Peyer's patch (tissue), 4 donors: Measurements from ENCODE around the gene FSTL3. TPM values are rescaled to one million over a fixed set of nuclear protein-coding genes. Genes with fewer than 3 reads are reported as not detected.
"Not testable (repeated sequence)": the region's sequence is repeated elsewhere in the genome, so short reads cannot be mapped to it uniquely, and the experiment has no call there.

Source experiments
- DNase-seq, 3 donors: peaks; one replicate each; pipeline ENCODE4 v3.0.0-alpha.2; 2017 to 2019
- H3K27ac ChIP-seq, 4 donors: fragments of 200-600 bp; sonication (generic); one replicate each; pipeline ENCODE4 v1.5.1; 2016 to 2019
- H3K27me3 ChIP-seq, 2 donors: fragments of 200-600 bp; sonication (generic); one replicate each; pipeline ENCODE4 v1.5.1; 2019
- H3K36me3 ChIP-seq, 3 donors: fragments of 200-600 bp; sonication (generic); one replicate each; pipeline ENCODE4 v1.5.1; 2016 to 2019
- H3K4me1 ChIP-seq, 4 donors: fragments of 200-600 bp; sonication (generic); one replicate each; pipeline ENCODE4 v1.5.1; 2016 to 2019
- H3K4me3 ChIP-seq, 4 donors: fragments of 200-600 bp; sonication (generic); 1 replicate in 3 of 4; 2 replicates in 1 of 4; pipeline ENCODE4 v1.5.1; 2016 to 2019; ENCODE audit warnings: mild to moderate bottlenecking in 1 of 4
- H3K9me3 ChIP-seq, 4 donors: fragments of 200-600 bp; sonication (generic); one replicate each; pipeline ENCODE4 v1.5.1; 2016 to 2019; ENCODE audit warnings: mild to moderate bottlenecking in 1 of 4
- POLR2A ChIP-seq, 2 donors: fragments of 450-650 bp; IDR thresholded peaks; one replicate each; pipeline ENCODE4 v1.5.1; 2017; ENCODE audit warnings: antibody characterized with exemption in 2 of 2, mild to moderate bottlenecking in 2 of 2, moderate library complexity in 2 of 2
- total RNA-seq, 4 donors: library from RNA; depleted of rRNA; stranded (reverse); fragments of >200 nt; gene quantifications; one replicate each; pipeline ENCODE4 v1.1.0, GENCODE V29; 2016
- TF ChIP-seq, protein P1 (sequence below), 6 experiments: fragments of 450-650 bp in 4 of 6; fragments of 200-600 bp in 2 of 6; sonication (generic) in 1 of 6; IDR thresholded peaks; one replicate each; pipeline ENCODE4 v1.5.1; 2017 to 2019; ENCODE audit warnings: antibody characterized with exemption in 6 of 6, mild to moderate bottlenecking in 3 of 6, moderate library complexity in 1 of 6

Gene FSTL3
- total RNA-seq, 4 donors from 2014 or later = 13.8 to 94.9 (median 34.9) TPM

DNA sequence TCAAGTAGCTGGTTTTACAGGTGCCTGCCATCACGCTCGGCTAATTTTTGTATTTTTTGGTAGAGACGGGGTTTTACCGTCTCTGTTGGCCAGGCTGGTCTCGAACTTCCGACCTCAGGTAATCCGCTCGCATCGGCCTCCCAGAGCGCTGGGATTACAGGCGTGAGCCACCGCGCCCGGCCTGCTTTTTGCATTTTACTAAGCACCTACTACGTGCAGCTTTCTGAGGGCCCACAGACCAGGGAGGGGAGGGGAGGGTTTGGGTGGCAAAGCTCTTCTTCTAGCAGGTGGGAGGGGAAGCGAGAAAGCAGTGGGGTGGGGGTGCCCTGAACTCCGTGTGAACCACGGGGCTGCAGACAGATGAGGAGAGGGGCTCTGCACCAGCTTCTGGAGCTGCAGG is 47.5 kb downstream of the FSTL3 start:
- H3K9me3 ChIP-seq = no peaks in the 10 kb centered on the region
- H3K4me3 ChIP-seq = no peak overlapping the region
- no peak overlapping the region for H3K27ac ChIP-seq
- peaks cover 0 to 12% of the 10 kb centered on the region in 2 donors for H3K27me3 ChIP-seq
- no peak for DNase-seq
- H3K4me1 ChIP-seq = peaks cover 0 to 10% (median 4%) of the 10 kb centered on the region in 4 donors
- TF ChIP-seq, protein P1, sequence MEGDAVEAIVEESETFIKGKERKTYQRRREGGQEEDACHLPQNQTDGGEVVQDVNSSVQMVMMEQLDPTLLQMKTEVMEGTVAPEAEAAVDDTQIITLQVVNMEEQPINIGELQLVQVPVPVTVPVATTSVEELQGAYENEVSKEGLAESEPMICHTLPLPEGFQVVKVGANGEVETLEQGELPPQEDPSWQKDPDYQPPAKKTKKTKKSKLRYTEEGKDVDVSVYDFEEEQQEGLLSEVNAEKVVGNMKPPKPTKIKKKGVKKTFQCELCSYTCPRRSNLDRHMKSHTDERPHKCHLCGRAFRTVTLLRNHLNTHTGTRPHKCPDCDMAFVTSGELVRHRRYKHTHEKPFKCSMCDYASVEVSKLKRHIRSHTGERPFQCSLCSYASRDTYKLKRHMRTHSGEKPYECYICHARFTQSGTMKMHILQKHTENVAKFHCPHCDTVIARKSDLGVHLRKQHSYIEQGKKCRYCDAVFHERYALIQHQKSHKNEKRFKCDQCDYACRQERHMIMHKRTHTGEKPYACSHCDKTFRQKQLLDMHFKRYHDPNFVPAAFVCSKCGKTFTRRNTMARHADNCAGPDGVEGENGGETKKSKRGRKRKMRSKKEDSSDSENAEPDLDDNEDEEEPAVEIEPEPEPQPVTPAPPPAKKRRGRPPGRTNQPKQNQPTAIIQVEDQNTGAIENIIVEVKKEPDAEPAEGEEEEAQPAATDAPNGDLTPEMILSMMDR (IDR thresholded peaks at IDR 0.05) = no peak
- no peak for TF ChIP-seq POLR2A (IDR thresholded peaks at IDR 0.05)
- H3K36me3 ChIP-seq = no peaks in the 10 kb centered on the region

DNA sequence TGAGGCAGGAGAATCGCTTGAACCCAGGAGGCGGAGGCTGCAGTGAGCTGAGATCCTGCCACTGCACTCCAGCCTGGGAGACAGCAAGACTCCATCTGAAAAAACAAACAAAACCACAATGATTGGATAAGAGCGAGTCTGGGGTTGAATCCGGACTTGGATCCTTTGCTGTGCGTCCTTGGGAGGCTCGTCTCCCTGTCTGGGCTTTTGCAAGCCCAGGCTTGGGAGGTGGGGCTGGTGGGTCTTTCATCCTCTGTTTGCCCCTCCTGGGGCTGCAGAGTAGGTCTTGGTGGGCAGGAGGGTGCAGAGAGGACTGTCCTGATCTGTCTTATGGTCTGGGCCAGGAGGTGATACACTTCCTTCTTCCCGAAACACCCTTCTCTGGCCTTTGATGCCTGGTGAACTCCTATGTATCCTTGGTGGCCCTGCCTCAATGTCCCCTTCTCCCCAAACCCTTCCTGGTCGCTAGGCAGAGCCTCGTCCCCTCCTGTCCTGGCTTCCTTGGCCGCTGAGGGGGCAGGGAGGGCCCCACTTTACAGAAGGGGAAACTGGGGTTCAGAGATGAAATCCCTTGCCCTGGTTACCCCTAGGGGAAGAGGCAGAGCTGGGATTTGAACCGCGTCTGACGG is 49.4 kb downstream of the FSTL3 start:
- Histone ChIP-seq H3K36me3 (no peaks in the 10 kb centered on the region), H3K4me3 (no peak overlapping the region), H3K4me1 (peaks cover 0 to 10% (median 4%) of the 10 kb centered on the region in 4 donors), H3K27ac (no peak overlapping the region), H3K27me3 (no peaks in the 10 kb centered on the region), H3K9me3 (no peaks in the 10 kb centered on the region)
- no peak for DNase-seq
- TF ChIP-seq POLR2A (IDR thresholded peaks at IDR 0.05) = no peak
- TF ChIP-seq, protein P1 (IDR thresholded peaks at IDR 0.05) = no peak

DNA sequence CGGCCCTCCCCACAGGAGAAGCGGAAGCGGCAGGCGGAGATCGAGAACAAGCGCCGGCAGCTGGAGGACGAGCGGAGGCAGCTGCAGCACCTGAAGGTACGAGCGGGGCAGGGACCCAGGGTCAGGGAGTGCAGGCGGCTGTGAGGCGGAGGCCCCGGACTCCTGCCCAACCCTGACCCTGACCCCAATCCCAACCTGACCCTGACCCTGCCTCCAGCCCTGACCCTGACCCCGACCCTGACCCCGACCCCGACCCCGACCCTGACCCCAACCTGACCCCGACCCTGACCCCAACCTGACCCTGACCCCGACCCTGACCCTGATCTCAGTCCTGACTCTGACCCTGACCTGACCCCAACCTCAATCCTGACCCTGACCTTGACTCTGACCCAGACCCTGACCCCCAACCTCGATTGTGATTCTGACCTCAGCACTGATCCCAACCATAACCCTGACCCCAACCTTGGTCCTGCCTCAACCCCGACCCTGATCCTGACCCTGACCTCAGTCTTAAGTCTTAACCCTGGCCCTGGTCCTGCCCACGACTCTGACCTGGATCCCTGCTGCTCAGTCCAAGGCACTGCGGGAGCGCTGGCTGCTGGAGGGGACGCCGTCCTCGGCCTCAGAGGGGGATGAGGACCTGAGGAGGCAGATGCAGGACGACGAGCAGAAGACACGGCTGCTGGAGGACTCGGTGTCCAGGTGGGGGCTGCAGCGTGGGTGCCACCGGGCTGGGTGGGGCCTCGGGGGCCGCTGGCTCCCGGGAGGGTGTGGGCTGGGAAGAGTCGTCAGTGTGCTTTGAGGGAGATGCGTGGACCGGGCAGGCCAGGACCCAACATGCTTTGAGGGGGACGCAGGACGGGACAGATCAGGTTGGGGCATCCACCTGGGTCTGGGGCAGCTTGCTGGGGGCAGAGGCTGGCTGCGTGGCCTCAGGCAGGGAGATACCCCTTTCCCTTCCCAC is 51.1 kb downstream of the FSTL3 start:
- no peak for TF ChIP-seq POLR2A (IDR thresholded peaks at IDR 0.05)
- no peaks in the 10 kb centered on the region for H3K9me3 ChIP-seq

DNA sequence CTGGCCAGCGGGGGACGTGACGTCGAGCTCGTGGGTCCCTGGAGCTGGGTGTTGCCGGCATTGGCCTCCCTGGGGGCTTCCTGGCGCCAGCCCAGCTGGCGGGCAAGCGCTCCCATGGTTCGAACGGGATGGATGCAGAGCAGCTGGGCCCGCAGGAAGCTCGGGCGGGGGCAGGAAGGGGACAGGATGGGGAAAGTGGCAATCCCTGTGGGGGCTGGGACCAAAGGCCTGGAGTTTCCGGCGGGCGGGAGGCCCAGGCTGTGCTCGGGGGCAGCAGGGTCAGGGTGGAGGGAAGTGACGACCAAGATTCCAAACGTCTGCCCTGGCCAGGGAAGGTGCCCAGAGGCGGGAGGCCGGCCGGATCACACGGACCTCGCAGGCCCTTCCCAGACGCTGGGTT is 51.8 kb downstream of the FSTL3 start:
- Histone ChIP-seq H3K9me3 (no peaks in the 10 kb centered on the region), H3K27me3 (no peaks in the 10 kb centered on the region), H3K36me3 (no peaks in the 10 kb centered on the region), H3K27ac (peak overlapping the region in 3 of 4 donors; percentile 22 to 73 (median 64)), H3K4me3 (no peak overlapping the region), H3K4me1 (peaks cover 0 to 2% (median under 1%) of the 10 kb centered on the region in 4 donors)
- no peak for DNase-seq
- no peak for TF ChIP-seq POLR2A (IDR thresholded peaks at IDR 0.05)
- TF ChIP-seq, protein P1 (IDR thresholded peaks at IDR 0.05) = no peak

More for the DNA sequence above, 51.1 kb downstream of the FSTL3 start:
- no peak overlapping the region for H3K4me3 ChIP-seq
- no peak for DNase-seq
- H3K27me3 ChIP-seq = no peaks in the 10 kb centered on the region
- H3K27ac ChIP-seq = peak overlapping the region in 3 of 4 donors; percentile 22 to 73 (median 64)
- no peaks in the 10 kb centered on the region for H3K36me3 ChIP-seq
- H3K4me1 ChIP-seq = peaks cover 0 to 9% (median 4%) of the 10 kb centered on the region in 4 donors

DNA sequence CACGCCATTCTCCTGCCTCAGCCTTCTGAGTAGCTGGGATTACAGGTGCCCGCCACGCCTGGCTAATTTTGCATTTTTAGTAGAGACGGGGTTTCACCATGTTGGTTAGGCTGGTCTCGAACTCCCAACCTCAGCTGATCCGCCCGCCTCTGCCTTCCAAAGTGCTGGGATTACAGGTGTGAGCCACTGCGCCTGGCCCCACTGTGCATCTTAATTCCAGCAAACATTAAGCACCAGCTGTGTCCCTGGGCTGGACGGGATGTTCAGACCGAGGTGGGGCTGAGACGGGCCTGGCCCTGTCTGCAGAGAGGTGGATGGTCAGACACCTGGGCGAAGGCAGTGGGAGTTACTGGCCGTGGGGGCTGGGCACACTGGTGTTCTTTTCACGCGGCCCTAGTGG is 53.4 kb downstream of the FSTL3 start:
- not testable (repeated sequence) for H3K9me3 ChIP-seq, H3K27ac ChIP-seq, H3K27me3 ChIP-seq, H3K4me3 ChIP-seq, H3K36me3 ChIP-seq, DNase-seq, H3K4me1 ChIP-seq

DNA sequence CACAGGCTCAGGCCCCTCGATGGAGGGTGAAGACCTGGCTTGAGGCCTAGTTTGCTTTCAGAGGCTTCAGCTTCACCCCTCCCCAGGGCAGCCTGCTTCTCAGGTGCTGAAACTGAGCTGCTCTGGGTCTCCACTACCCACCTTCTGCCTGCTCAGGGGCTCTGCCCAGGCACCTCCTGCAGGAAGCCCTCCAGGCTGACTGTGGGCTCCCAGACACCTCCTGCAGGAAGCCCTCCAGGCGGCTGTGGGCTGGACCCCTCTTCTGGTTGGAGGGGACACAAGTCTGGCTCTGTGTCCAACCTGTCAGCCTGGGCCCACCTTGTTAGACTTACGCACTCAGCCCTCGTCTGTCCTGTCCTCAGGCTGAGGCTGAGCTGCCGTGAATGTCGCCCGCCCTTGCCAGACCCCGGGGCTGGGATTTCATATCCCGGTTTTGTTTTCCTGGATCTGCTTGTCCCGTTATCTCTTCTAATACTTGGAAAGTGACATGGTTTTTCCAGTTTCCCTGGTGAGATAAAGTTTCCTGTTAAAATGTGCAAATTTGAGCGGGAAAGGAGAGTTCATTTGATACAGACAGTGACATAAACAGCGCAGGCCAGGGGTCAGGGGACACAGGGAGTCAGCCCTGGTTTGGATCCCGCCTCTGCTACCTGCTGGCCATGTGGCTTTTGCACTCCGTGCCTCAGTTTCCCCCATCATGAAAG is 53.9 kb downstream of the FSTL3 start:
- no peaks in the 10 kb centered on the region for H3K36me3 ChIP-seq
- no peaks in the 10 kb centered on the region for H3K27me3 ChIP-seq
- H3K27ac ChIP-seq = no peak overlapping the region
- H3K4me1 ChIP-seq = no peaks in the 10 kb centered on the region
- no peak for TF ChIP-seq POLR2A (IDR thresholded peaks at IDR 0.05)
- TF ChIP-seq, protein P1 (IDR thresholded peaks at IDR 0.05) = no peak
- no peak for DNase-seq
- H3K4me3 ChIP-seq = no peak overlapping the region
- H3K9me3 ChIP-seq = no peaks in the 10 kb centered on the region
